ENCODE measurements around the gene CSNK1E. TPM values are rescaled to one million over a fixed set of nuclear protein-coding genes. Genes with fewer than 3 reads are reported as not detected.

CSNK1E gene
- total and polyA plus RNA-seq, 4 donors, result 87.2 to 121 (median 112) TPM

GRCh38 chr22:38327396-38327795 lies 10.2 kb upstream of the CSNK1E start:
- no peak for ATAC-seq (ENCODE audit: insufficient read depth, low FRiP score)
- no peak for DNase-seq
- TF ChIP-seq CTCF (IDR thresholded peaks at IDR 0.05; ENCODE audit: control extremely low read depth, extremely low read depth), result no peak
- H3K9ac ChIP-seq (ENCODE audit: insufficient read depth in 1 of 2, low read length in 2 of 2), result no peak overlapping the region
- H3K27ac ChIP-seq (ENCODE audit: low read depth in 1 of 2, low read length in 1 of 2), result no peak overlapping the region
- WGBS, 2 donors, result 83 to 84% methylated on average over 7 of the region's 7 CpGs
- H3K4me1 ChIP-seq (ENCODE audit: control insufficient read depth in 5 of 5, insufficient read depth in 5 of 5, low read length in 5 of 5), result no peaks in the 10 kb centered on the region
- no peak overlapping the region for H3K4me3 ChIP-seq
- no peaks in the 10 kb centered on the region for H3K9me3 ChIP-seq (ENCODE audit: control insufficient read depth in 4 of 4, insufficient read depth in 3 of 4, low read length in 3 of 4)
- H3K36me3 ChIP-seq (ENCODE audit: control insufficient read depth in 4 of 4, insufficient read depth in 4 of 4, low read length in 4 of 4), result no peaks in the 10 kb centered on the region
- no peaks in the 10 kb centered on the region for H3K27me3 ChIP-seq (ENCODE audit: control insufficient read depth in 3 of 3, insufficient read depth in 3 of 3, low read length in 2 of 3)

GRCh38 chr22:38325587-38325986 lies 8.4 kb upstream of the CSNK1E start:
- WGBS, 2 donors, result 91% methylated on average over 6 of the region's 6 CpGs
- H3K9me3 ChIP-seq (ENCODE audit: control insufficient read depth in 4 of 4, insufficient read depth in 3 of 4, low read length in 3 of 4), result no peaks in the 10 kb centered on the region
- no peaks in the 10 kb centered on the region for H3K27me3 ChIP-seq (ENCODE audit: control insufficient read depth in 3 of 3, insufficient read depth in 3 of 3, low read length in 2 of 3)
- H3K4me3 ChIP-seq, result no peak overlapping the region
- TF ChIP-seq CTCF (IDR thresholded peaks at IDR 0.05; ENCODE audit: control extremely low read depth, extremely low read depth), result no peak
- no peak overlapping the region for H3K27ac ChIP-seq (ENCODE audit: low read depth in 1 of 2, low read length in 1 of 2)
- no peaks in the 10 kb centered on the region for H3K36me3 ChIP-seq (ENCODE audit: control insufficient read depth in 4 of 4, insufficient read depth in 4 of 4, low read length in 4 of 4)
- ATAC-seq (ENCODE audit: insufficient read depth, low FRiP score) (no peak), DNase-seq (no peak)
- no peak overlapping the region for H3K9ac ChIP-seq (ENCODE audit: insufficient read depth in 1 of 2, low read length in 2 of 2)
- no peaks in the 10 kb centered on the region for H3K4me1 ChIP-seq (ENCODE audit: control insufficient read depth in 5 of 5, insufficient read depth in 5 of 5, low read length in 5 of 5)

GRCh38 chr22:38320605-38321402 lies 3.6 kb upstream of the CSNK1E start:
- Histone ChIP-seq H3K4me1 (ENCODE audit: control insufficient read depth in 5 of 5, insufficient read depth in 5 of 5, low read length in 5 of 5) (peaks cover 0 to 10% (median 2%) of the 10 kb centered on the region in 5 donors), H3K27me3 (ENCODE audit: control insufficient read depth in 3 of 3, insufficient read depth in 3 of 3, low read length in 2 of 3) (no peaks in the 10 kb centered on the region), H3K27ac (ENCODE audit: low read depth in 1 of 2, low read length in 1 of 2) (no peak overlapping the region), H3K9ac (ENCODE audit: insufficient read depth in 1 of 2, low read length in 2 of 2) (no peak overlapping the region), H3K4me3 (no peak overlapping the region), H3K9me3 (ENCODE audit: control insufficient read depth in 4 of 4, insufficient read depth in 3 of 4, low read length in 3 of 4) (no peaks in the 10 kb centered on the region), H3K36me3 (ENCODE audit: control insufficient read depth in 4 of 4, insufficient read depth in 4 of 4, low read length in 4 of 4) (no peaks in the 10 kb centered on the region)
- ATAC-seq (ENCODE audit: insufficient read depth, low FRiP score) (no peak), DNase-seq (no peak)
- no peak for TF ChIP-seq CTCF (IDR thresholded peaks at IDR 0.05; ENCODE audit: control extremely low read depth, extremely low read depth)
- WGBS, 2 donors, result 85 to 94% methylated on average over 11 of the region's 11 CpGs
